DOHH2 (cell line): ENCODE data around the gene MLLT10.

Source experiments
- EZH2phosphoT487 ChIP-seq: fragments of 200-600 bp; sonication (generic); IDR thresholded peaks from 2 replicates; pipeline ENCODE4 v1.6.1; 2017; ENCODE audit warnings: borderline replicate concordance, mild to moderate bottlenecking, antibody characterized with exemption, low read length, moderate library complexity, mixed read lengths
- TF ChIP-seq, protein P1 (sequence below): fragments of 200-600 bp; sonication (generic); IDR thresholded peaks from one replicate; pipeline ENCODE4 v1.5.1; 2014; ENCODE audit warnings: antibody characterized with exemption, mild to moderate bottlenecking, low read depth, low read length; ENCODE audit not compliant: poor library complexity, severe bottlenecking

DNA sequence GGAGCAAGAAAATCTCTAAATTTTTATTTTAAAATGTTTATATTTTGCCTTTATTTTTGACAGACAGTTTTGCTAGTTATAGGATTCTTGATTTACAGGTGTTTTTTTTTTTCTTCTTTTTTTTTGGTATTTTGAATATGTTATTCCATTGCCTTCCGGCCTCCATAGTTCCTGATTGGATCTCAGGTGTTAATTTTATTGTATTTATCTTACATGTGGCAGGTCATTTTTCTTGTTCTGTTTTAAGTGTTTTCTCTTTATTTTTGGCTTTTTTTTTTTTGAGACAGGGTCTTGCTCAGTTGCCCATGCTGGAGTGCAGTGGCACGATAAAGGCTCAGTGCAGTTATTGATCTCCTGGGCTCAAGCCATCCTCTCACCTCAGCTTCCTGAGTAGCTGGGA is 73.9 kb downstream of the MLLT10 start:
- TF ChIP-seq, protein P1, sequence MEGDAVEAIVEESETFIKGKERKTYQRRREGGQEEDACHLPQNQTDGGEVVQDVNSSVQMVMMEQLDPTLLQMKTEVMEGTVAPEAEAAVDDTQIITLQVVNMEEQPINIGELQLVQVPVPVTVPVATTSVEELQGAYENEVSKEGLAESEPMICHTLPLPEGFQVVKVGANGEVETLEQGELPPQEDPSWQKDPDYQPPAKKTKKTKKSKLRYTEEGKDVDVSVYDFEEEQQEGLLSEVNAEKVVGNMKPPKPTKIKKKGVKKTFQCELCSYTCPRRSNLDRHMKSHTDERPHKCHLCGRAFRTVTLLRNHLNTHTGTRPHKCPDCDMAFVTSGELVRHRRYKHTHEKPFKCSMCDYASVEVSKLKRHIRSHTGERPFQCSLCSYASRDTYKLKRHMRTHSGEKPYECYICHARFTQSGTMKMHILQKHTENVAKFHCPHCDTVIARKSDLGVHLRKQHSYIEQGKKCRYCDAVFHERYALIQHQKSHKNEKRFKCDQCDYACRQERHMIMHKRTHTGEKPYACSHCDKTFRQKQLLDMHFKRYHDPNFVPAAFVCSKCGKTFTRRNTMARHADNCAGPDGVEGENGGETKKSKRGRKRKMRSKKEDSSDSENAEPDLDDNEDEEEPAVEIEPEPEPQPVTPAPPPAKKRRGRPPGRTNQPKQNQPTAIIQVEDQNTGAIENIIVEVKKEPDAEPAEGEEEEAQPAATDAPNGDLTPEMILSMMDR = no peak
- TF ChIP-seq EZH2phosphoT487 = no peak
